Measurements from ENCODE around the gene FBN2.

DNA sequence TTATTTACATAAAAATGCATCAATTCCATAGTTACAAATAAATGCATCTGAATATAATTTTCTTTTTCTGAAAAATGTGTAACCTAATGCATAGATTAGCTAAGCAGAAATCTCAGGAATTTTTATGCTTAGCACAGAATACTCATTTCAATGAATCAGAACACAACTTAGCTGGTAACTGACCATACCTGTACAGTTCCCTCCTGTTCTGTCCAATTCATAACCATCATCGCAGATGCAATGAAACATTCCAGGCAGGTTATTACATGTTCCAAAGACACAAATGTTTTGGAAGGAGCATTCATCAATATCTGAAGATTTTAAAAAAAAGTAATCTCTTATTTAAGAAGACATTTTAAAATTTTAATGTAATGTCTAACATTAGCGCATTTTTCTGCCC lies 219.4 kb downstream of the FBN2 start:
- TF ChIP-seq, protein P1, sequence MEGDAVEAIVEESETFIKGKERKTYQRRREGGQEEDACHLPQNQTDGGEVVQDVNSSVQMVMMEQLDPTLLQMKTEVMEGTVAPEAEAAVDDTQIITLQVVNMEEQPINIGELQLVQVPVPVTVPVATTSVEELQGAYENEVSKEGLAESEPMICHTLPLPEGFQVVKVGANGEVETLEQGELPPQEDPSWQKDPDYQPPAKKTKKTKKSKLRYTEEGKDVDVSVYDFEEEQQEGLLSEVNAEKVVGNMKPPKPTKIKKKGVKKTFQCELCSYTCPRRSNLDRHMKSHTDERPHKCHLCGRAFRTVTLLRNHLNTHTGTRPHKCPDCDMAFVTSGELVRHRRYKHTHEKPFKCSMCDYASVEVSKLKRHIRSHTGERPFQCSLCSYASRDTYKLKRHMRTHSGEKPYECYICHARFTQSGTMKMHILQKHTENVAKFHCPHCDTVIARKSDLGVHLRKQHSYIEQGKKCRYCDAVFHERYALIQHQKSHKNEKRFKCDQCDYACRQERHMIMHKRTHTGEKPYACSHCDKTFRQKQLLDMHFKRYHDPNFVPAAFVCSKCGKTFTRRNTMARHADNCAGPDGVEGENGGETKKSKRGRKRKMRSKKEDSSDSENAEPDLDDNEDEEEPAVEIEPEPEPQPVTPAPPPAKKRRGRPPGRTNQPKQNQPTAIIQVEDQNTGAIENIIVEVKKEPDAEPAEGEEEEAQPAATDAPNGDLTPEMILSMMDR (IDR thresholded peaks at IDR 0.05), result no peak
- TF ChIP-seq, protein P2, sequence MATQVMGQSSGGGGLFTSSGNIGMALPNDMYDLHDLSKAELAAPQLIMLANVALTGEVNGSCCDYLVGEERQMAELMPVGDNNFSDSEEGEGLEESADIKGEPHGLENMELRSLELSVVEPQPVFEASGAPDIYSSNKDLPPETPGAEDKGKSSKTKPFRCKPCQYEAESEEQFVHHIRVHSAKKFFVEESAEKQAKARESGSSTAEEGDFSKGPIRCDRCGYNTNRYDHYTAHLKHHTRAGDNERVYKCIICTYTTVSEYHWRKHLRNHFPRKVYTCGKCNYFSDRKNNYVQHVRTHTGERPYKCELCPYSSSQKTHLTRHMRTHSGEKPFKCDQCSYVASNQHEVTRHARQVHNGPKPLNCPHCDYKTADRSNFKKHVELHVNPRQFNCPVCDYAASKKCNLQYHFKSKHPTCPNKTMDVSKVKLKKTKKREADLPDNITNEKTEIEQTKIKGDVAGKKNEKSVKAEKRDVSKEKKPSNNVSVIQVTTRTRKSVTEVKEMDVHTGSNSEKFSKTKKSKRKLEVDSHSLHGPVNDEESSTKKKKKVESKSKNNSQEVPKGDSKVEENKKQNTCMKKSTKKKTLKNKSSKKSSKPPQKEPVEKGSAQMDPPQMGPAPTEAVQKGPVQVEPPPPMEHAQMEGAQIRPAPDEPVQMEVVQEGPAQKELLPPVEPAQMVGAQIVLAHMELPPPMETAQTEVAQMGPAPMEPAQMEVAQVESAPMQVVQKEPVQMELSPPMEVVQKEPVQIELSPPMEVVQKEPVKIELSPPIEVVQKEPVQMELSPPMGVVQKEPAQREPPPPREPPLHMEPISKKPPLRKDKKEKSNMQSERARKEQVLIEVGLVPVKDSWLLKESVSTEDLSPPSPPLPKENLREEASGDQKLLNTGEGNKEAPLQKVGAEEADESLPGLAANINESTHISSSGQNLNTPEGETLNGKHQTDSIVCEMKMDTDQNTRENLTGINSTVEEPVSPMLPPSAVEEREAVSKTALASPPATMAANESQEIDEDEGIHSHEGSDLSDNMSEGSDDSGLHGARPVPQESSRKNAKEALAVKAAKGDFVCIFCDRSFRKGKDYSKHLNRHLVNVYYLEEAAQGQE (IDR thresholded peaks at IDR 0.05; ENCODE audit: insufficient read depth in 1 of 2, low read depth in 2 of 2, low read length in 1 of 2), result no peak
- TF ChIP-seq POLR2AphosphoS5 (IDR thresholded peaks at IDR 0.05; ENCODE audit: low read depth, low read length), result no peak
